ENCODE data around the gene IGDCC3. TPM values are rescaled to one million over a fixed set of nuclear protein-coding genes. Genes with fewer than 3 reads are reported as not detected.

IGDCC3 gene
- total and polyA plus RNA-seq, 2 of the 8 experiments (the other 6 are each of a cell fraction or from before 2014, with no cell fraction given), result 26.8 to 45.7 TPM

- TF ChIP-seq EGR1 (IDR thresholded peaks at IDR 0.05; ENCODE audit: borderline replicate concordance, low read depth, low read length), result no peak
- TF ChIP-seq CEBPB (IDR thresholded peaks at IDR 0.05; ENCODE audit: low read depth, low read length), result no peak
- TF ChIP-seq GABPA (IDR thresholded peaks at IDR 0.05; ENCODE audit: borderline replicate concordance, insufficient read depth, low read length), result no peak
- TF ChIP-seq PHF8 (conservative IDR thresholded peaks at IDR 0.05; ENCODE audit: low read depth, low read length), result no peak
- no peak for TF ChIP-seq JUND (IDR thresholded peaks at IDR 0.05; ENCODE audit: low read length)
- TF ChIP-seq CHD1 (IDR thresholded peaks at IDR 0.05; ENCODE audit: low read depth, low read length), result no peak
- no peak for TF ChIP-seq TCF12 (IDR thresholded peaks at IDR 0.05; ENCODE audit: low read depth, low read length)
- no peak for TF ChIP-seq CHD7 (IDR thresholded peaks at IDR 0.05; ENCODE audit: insufficient replicate concordance, low read length)
- no peak for TF ChIP-seq POLR2AphosphoS5 (IDR thresholded peaks at IDR 0.05; ENCODE audit: low read depth, low read length)
- TF ChIP-seq RXRA (IDR thresholded peaks at IDR 0.05; ENCODE audit: insufficient read depth, low read depth, low read length), result no peak
Measured at GRCh38 chr15:65344914-65345275, 32.9 kb downstream of the IGDCC3 start (continued).

Data from H1 (cell line).